K562 (cell line): Measurements from ENCODE around the gene TMEM217. TPM values are rescaled to one million over a fixed set of nuclear protein-coding genes. Genes with fewer than 3 reads are reported as not detected.

Experiments
- CHAMP1 ChIP-seq: fragments of 450-650 bp; IDR thresholded peaks from 2 replicates; pipeline ENCODE4 v1.6.1; 2016; ENCODE audit warnings: mild to moderate bottlenecking
- CHCHD3 ChIP-seq: fragments of 250-450 bp; sonication (Bioruptor Pico); IDR thresholded peaks from 2 replicates; pipeline ENCODE4 v2.1.2; 2022; ENCODE audit warnings: mild to moderate bottlenecking
- HES1 ChIP-seq: fragments of 450-650 bp; IDR thresholded peaks from 2 replicates; pipeline ENCODE4 v1.6.1; 2016; ENCODE audit warnings: low read depth, mild to moderate bottlenecking, moderate library complexity
- JUN ChIP-seq, 2 experiments: sonication (generic) in 1 of 2; formaldehyde crosslinking in 1 of 2; IDR thresholded peaks; 2 replicates each; pipeline versions ENCODE4 v1.6.1 to v1.8.0; 2012 to 2022; ENCODE audit warnings: borderline replicate concordance in 2 of 2, mild to moderate bottlenecking in 2 of 2, improper control_type of control experiment in 1 of 2, low read depth in 1 of 2, low read length in 1 of 2, missing genetic modification reagents in 1 of 2
- POLR3G ChIP-seq: IDR thresholded peaks from 2 replicates; pipeline ENCODE4 v1.6.1; 2011; ENCODE audit not compliant: insufficient read length, insufficient replicate concordance; ENCODE audit errors: extremely low read depth
- PRMT5 ChIP-seq: sonication (generic); formaldehyde crosslinking; IDR thresholded peaks from 2 replicates; pipeline ENCODE4 v1.5.0; 2020; ENCODE audit warnings: missing genetic modification reagents
- SOX6 ChIP-seq: fragments of 450-650 bp; IDR thresholded peaks from 2 replicates; pipeline ENCODE4 v1.6.1; 2014; ENCODE audit warnings: mild to moderate bottlenecking
- TSHZ1 ChIP-seq: fragments of 250-450 bp; sonication (Bioruptor Pico); IDR thresholded peaks from 2 replicates; pipeline ENCODE4 v1.4.0; 2020; ENCODE audit warnings: mild to moderate bottlenecking, moderate library complexity
- ZHX1 ChIP-seq: fragments of 150-350 bp; conservative IDR thresholded peaks from 2 replicates; pipeline ENCODE4 v1.6.1; 2014; ENCODE audit warnings: low read length
- ZNF165 ChIP-seq: fragments of 250-450 bp; sonication (Bioruptor Pico); IDR thresholded peaks from 2 replicates; pipeline ENCODE4 v1.4.0; 2020; ENCODE audit warnings: borderline replicate concordance
- ZNF395 ChIP-seq: fragments of 200-800 bp; sonication (Bioruptor generic); IDR thresholded peaks from 2 replicates; pipeline ENCODE4 v1.6.1; 2017; ENCODE audit warnings: missing genetic modification characterization, missing compliant biosample characterization
- ZSCAN32 ChIP-seq: fragments of 450-650 bp; formaldehyde crosslinking; IDR thresholded peaks from 2 replicates; pipeline ENCODE4 v1.4.0; 2020; ENCODE audit warnings: mild to moderate bottlenecking, moderate library complexity
- polyA plus RNA-seq, 8 experiments: library from polyadenylated mRNA; depleted of rRNA in 4 of 8; stranded (reverse) in 5 of 8; unstranded in 3 of 8; fragments of >200 nt; fragmentation: Nextera tagmentation in 2 of 8; fragmentation: Illumina TruSeq in 1 of 8; extraction: Ambion mirVana in 2 of 8; extraction: Trizol in 1 of 8; gene quantifications; 2 replicates each; pipeline versions ENCODE4 v1.2.1 to v1.2.3, GENCODE V29; 2011 to 2014; ENCODE audit warnings: inconsistent platforms in 1 of 8, missing spikeins in 1 of 8
- total RNA-seq, 7 experiments: library from RNA; depleted of rRNA in 6 of 7; stranded (reverse); fragments of >200 nt in 6 of 7; fragmentation: Illumina TruSeq in 2 of 7; extraction: Trizol in 2 of 7; gene quantifications; 2 replicates each; pipeline versions ENCODE4 v1.2.1 to v1.2.3, GENCODE V29; 2011 to 2021; ENCODE audit warnings: low replicate concordance in 1 of 7

TMEM217 gene
- total and polyA plus RNA-seq, 9 of the 15 experiments (the other 6 are each of a cell fraction or from before 2014, with no cell fraction given) = 1.3 to 8.0 (median 1.9) TPM

- 0 out of 2 replicates have a peak, but pooled peaks have one; percentile 81 for TF ChIP-seq ZHX1
- TF ChIP-seq HES1 = peak; percentile 78
- TF ChIP-seq CHCHD3 (CRISPR knock-in tag) = no peak
- TF ChIP-seq JUN (IDR thresholded peaks at IDR 0.05; ENCODE audit: borderline replicate concordance, low read depth, low read length) = peak; percentile 83
- TF ChIP-seq JUN (CRISPR knock-in tag; IDR thresholded peaks at IDR 0.05; ENCODE audit: borderline replicate concordance) = peak; percentile 38; the same call in 1 of the 2 replicates
- TF ChIP-seq CHAMP1 = peak; percentile 42; the same call in 1 of the 2 replicates
- peak; percentile 84; the same call in 1 of the 2 replicates for TF ChIP-seq ZNF395 (CRISPR knock-in tag)
- no peak for TF ChIP-seq POLR3G
- peak; percentile 79 for TF ChIP-seq TSHZ1 (CRISPR knock-in tag)
- TF ChIP-seq ZSCAN32 = no peak
- no peak for TF ChIP-seq PRMT5 (CRISPR knock-in tag)
- peak; percentile 85; the same call in 1 of the 2 replicates for TF ChIP-seq ZNF165 (CRISPR knock-in tag)
- peak; percentile 88 for TF ChIP-seq SOX6
These were observed 75.0 kb downstream of the TMEM217 start (continued) for GRCh38 chr6:37182736-37183590.
